ENCODE measurements around the gene PPP1R13L.

PPP1R13L gene

DNA sequence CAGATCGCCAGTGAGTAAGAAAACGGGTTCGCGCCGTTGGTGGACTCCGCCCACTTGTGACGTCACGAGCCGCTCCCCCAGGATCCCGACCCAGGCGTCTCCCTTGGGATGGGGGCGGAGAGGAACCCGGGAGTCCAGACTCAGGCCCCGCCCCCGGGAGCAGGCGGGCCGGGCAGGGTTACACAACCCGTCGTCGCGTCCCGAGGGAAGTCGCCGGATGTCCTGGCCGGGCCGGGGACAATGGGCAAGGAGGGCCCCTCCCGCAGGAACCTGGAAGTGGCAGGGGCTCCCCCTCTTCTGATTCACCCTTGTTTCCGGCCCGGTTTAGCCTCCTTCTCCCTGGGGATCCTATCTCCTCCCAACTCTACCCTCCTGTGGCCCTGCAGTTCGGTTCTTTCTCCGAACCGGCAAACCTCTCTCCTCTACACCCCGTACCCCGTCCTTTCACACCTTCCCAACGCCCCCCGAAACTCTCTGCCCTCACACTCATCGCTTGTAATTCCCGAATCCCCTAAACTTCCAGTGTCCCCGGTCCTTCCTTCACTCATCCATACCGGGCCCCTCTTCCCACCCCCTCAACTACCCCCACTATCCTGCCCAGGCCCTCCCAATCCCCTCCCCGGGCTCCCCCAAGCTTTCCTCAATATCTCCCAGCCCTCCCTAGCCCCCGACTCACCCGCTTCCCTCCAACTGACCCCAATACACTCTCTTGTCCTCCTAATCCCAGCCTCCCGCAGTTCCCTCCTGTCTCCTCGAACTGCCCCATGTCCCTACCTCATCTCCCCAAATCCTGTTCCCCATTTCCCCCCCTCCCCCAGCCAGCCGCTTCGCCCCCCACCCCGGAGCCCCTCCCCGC, 38.8 kb upstream of the PPP1R13L start:
- Histone ChIP-seq H3K27ac (peak overlapping the region; percentile 84), H3K36me3 (no peaks in the 10 kb centered on the region), H3K9me3 (no peaks in the 10 kb centered on the region), H3K27me3 (peaks cover 43% of the 10 kb centered on the region), H3K4me1 (ENCODE audit: control insufficient read depth in 1 of 2, insufficient read depth in 1 of 2, low read depth in 1 of 2, low read length in 1 of 2) (peaks cover 38 to 48% of the 10 kb centered on the region in 2 experiments), H3K4me3 (ENCODE audit: low read depth in 1 of 2, low read length in 1 of 2) (peak overlapping the region; percentile 54 to 60)
- TF ChIP-seq, protein P1, sequence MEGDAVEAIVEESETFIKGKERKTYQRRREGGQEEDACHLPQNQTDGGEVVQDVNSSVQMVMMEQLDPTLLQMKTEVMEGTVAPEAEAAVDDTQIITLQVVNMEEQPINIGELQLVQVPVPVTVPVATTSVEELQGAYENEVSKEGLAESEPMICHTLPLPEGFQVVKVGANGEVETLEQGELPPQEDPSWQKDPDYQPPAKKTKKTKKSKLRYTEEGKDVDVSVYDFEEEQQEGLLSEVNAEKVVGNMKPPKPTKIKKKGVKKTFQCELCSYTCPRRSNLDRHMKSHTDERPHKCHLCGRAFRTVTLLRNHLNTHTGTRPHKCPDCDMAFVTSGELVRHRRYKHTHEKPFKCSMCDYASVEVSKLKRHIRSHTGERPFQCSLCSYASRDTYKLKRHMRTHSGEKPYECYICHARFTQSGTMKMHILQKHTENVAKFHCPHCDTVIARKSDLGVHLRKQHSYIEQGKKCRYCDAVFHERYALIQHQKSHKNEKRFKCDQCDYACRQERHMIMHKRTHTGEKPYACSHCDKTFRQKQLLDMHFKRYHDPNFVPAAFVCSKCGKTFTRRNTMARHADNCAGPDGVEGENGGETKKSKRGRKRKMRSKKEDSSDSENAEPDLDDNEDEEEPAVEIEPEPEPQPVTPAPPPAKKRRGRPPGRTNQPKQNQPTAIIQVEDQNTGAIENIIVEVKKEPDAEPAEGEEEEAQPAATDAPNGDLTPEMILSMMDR (IDR thresholded peaks at IDR 0.05), result no peak

DNA sequence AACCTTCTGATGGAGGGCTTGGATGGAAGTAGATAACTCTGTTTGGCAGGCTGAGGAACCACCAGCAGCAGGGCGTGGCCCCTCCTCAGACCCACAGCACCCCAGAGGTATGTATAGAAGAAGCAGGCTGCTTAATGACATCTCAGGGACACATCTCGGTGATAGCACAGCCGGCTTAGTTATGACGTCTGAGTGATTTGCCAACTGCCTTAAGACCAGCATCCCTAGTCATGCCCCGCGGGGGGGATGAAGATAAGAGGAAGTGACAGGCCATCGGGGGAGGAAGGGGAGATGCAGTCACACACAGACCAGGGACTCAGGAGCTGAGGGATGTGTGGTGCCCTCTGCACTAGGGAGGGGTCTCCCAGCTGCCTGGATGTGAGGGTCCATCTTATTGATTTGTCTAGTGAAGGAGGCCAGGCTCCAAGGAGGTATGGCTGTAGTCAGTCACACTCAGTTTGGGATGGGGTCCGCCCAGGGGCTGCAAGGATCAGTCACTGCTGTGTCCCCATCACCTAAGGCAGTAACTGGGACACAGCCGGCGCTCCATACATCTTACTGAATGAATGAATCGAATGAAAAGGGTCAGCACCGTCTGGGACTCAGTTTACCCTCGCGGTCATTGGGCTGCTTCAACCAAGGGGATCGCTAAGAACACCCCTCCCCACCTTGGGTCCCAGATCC, 38.1 kb upstream of the PPP1R13L start:
- H3K4me1 ChIP-seq (ENCODE audit: control insufficient read depth in 1 of 2, insufficient read depth in 1 of 2, low read depth in 1 of 2, low read length in 1 of 2), result peaks cover 38 to 48% of the 10 kb centered on the region in 2 experiments

DNA sequence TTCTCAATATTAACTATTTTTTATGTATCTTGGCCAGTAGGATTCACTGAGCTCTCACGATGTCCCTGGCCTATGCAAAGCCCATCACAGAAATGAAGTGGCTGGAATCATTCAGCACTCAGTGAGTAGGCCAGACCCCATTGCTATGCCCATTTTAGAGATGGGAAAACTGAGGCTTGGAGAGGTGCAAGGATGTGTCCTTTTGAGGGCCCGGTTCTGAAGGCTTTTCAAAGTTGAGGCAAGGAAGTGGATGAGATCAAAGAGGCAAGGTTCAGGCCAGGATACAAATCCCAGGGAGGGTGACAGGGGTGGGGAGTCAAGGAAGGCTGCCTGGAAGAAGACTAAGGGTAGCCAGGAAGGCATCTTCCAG, 37.5 kb upstream of the PPP1R13L start:
- Histone ChIP-seq H3K4me1 (ENCODE audit: control insufficient read depth in 1 of 2, insufficient read depth in 1 of 2, low read depth in 1 of 2, low read length in 1 of 2) (peaks cover 38 to 48% of the 10 kb centered on the region in 2 experiments), H3K27me3 (peaks cover 43% of the 10 kb centered on the region), H3K27ac (peak overlapping the region; percentile 84), H3K36me3 (no peaks in the 10 kb centered on the region), H3K4me3 (ENCODE audit: low read depth in 1 of 2, low read length in 1 of 2) (peak overlapping the region; percentile 54 to 60), H3K9me3 (no peaks in the 10 kb centered on the region)
- TF ChIP-seq, protein P1 (IDR thresholded peaks at IDR 0.05), result no peak

More for the DNA sequence above, 38.1 kb upstream of the PPP1R13L start:
- TF ChIP-seq, protein P1 (IDR thresholded peaks at IDR 0.05), result peak; percentile 63
- Histone ChIP-seq H3K27me3 (peaks cover 43% of the 10 kb centered on the region), H3K4me3 (ENCODE audit: low read depth in 1 of 2, low read length in 1 of 2) (peak overlapping the region; percentile 54 to 60), H3K36me3 (no peaks in the 10 kb centered on the region), H3K9me3 (no peaks in the 10 kb centered on the region), H3K27ac (peak overlapping the region; percentile 84)

DNA sequence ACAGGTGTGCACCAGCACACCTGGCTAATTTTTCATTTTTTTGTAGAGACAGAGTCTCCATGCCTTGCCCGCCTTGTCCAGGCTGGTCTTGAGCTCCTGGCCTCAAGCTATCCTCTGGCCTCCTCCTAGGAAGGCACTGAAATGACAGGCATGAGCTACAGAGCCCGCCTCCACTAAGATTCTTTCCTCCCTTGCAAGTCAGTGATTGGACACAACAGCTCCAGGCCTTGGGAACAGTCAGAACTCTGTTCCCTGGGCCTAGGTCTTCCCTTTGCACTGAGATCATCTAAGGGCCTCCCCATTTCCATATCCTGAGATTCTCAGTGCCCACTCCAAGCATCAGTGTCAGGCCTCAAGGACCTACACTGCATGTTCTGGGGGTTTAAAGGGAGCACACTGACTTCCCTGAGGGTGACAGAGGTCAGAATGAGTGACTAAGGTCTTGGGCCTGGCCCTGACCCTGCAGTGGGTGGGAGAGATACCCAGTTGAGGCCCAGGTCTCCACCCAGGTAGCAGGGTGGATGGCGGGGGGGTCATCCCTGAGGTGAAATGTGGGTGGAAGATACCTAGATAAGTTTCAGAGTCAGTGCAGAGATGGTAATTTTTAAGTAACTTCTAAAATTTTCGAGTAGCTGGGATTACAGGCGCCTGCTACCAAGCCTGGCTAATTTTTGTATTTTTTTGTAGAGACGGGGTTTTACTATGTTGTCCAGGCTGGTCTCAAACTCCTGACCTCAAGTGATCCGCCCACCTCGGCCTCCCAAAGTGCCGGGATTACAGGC, 36.2 kb upstream of the PPP1R13L start:
- Histone ChIP-seq H3K27me3 (peaks cover 50% of the 10 kb centered on the region), H3K4me3 (ENCODE audit: low read depth in 1 of 2, low read length in 1 of 2) (no peak overlapping the region), H3K36me3 (no peaks in the 10 kb centered on the region), H3K9me3 (no peaks in the 10 kb centered on the region), H3K27ac (no peak overlapping the region), H3K4me1 (ENCODE audit: control insufficient read depth in 1 of 2, insufficient read depth in 1 of 2, low read depth in 1 of 2, low read length in 1 of 2) (peaks cover 38 to 48% of the 10 kb centered on the region in 2 experiments)
- TF ChIP-seq, protein P1 (IDR thresholded peaks at IDR 0.05), result no peak

DNA sequence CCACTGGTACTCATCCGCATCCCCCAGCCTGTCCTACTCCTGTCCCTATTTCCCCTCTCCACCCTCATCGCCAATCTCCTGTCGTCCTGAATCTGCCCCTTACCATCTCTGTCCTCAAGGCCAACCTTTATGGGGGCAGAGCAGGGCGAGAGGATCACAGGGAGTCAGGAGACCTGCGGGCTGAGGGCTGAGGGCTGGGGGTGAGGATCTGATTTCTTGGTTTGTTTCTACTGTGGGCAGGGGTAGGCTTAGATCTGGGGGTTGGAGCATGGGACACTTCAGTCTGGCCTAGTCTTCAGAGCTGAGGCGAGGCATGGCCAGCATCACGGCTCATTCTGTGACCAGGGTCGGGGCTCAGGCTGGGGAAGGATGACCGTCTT, 35.4 kb upstream of the PPP1R13L start:
- peaks cover 38 to 48% of the 10 kb centered on the region in 2 experiments for H3K4me1 ChIP-seq (ENCODE audit: control insufficient read depth in 1 of 2, insufficient read depth in 1 of 2, low read depth in 1 of 2, low read length in 1 of 2)
- no peaks in the 10 kb centered on the region for H3K36me3 ChIP-seq
- H3K27me3 ChIP-seq, result peaks cover 46% of the 10 kb centered on the region
- TF ChIP-seq, protein P1 (IDR thresholded peaks at IDR 0.05), result no peak
- H3K4me3 ChIP-seq (ENCODE audit: low read depth in 1 of 2, low read length in 1 of 2), result peak overlapping the region; percentile 64 to 78
- H3K9me3 ChIP-seq, result no peaks in the 10 kb centered on the region
- H3K27ac ChIP-seq, result peak overlapping the region; percentile 76

All from neutrophil (primary cell).